Prostate gland (tissue), 2 donors: ENCODE results near the gene DCLK2.

Experiments
- CTCF ChIP-seq, 4 experiments: fragments of 200-600 bp in 2 of 4; fragments of 450-650 bp in 2 of 4; sonication (generic) in 2 of 4; IDR thresholded peaks; 1 replicate in 3 of 4; 2 replicates in 1 of 4; pipeline ENCODE4 v1.5.1; 2016 to 2019; ENCODE audit warnings: antibody characterized with exemption in 4 of 4, mild to moderate bottlenecking in 2 of 4, moderate library complexity in 2 of 4
- POLR2A ChIP-seq: fragments of 450-650 bp; IDR thresholded peaks from one replicate; pipeline ENCODE4 v1.6.1; 2016; ENCODE audit warnings: antibody characterized with exemption, mild to moderate bottlenecking
- POLR2AphosphoS5 ChIP-seq: sonication (generic); formaldehyde crosslinking; IDR thresholded peaks from one replicate; pipeline ENCODE4 v1.6.1; 2017; ENCODE audit warnings: antibody characterized with exemption

- no peak for TF ChIP-seq CTCF (IDR thresholded peaks at IDR 0.05)
- no peak for TF ChIP-seq POLR2AphosphoS5
- no peak for TF ChIP-seq POLR2A
Measured at GRCh38 chr4:150089732-150090131, 11.5 kb downstream of the DCLK2 start.
